Measurements from ENCODE around the gene CPN2. TPM values are rescaled to one million over a fixed set of nuclear protein-coding genes. Genes with fewer than 3 reads are reported as not detected.

Gene CPN2
- total RNA-seq, 1 experiment from 2014 or later, result 0.08 TPM

- intact Hi-C loops (cut with micrococcal nuclease; ENCODE audit: unreplicated experiment) (no loop called here), in situ Hi-C loops (cut with HindIII; ENCODE audit: low pct_unique_long_range_greater_than_20kb, low sequenced_read_pairs) (no loop called here)
- no peaks in the 10 kb centered on the region for H3K9me3 ChIP-seq (ENCODE audit: control insufficient read depth, insufficient read depth, low read depth, low read length)
- BruUV-seq (replicated peaks), result no TSS peak
- TF ChIP-seq REST (IDR thresholded peaks at IDR 0.05; ENCODE audit: insufficient read depth in 1 of 2, low read depth in 2 of 2, low read length in 1 of 2), result no peak
- no peak for TF ChIP-seq SIN3A (IDR thresholded peaks at IDR 0.05; ENCODE audit: borderline replicate concordance, insufficient read depth, low read depth, low read length)
- no peak for TF ChIP-seq TCF7L2 (IDR thresholded peaks at IDR 0.05; ENCODE audit: low read depth, low read length)
- TF ChIP-seq POLR2AphosphoS5 (IDR thresholded peaks at IDR 0.05; ENCODE audit: low read depth, low read length), result no peak
- no peak for TF ChIP-seq CTCF (IDR thresholded peaks at IDR 0.05)
- H3K4me3 ChIP-seq (ENCODE audit: low read depth in 2 of 2, low read length in 2 of 2), result no peak overlapping the region
- CTCF ChIA-PET, result no interaction called here
- no peaks in the 10 kb centered on the region for H3K36me3 ChIP-seq (ENCODE audit: control insufficient read depth, insufficient read depth, low read length)
- ATAC-seq (no peak), DNase-seq (ENCODE audit: low read depth, low spot score) (no peak)
- POLR2A ChIA-PET, result no interaction called here
- no peaks in the 10 kb centered on the region; the same call in 1 of the 2 replicates for H3K4me1 ChIP-seq (ENCODE audit: control insufficient read depth, insufficient read depth, low read length)
- no peaks in the 10 kb centered on the region for H3K27me3 ChIP-seq (ENCODE audit: control insufficient read depth, insufficient read depth, low read length)
- H3K27ac ChIP-seq (ENCODE audit: low read length), result no peak overlapping the region
Measured at GRCh38 chr3:194330160-194330559, 21.0 kb downstream of the CPN2 start.

- no peak for DNase-seq (ENCODE audit: low read depth, low spot score)
- in situ Hi-C loops (cut with HindIII; ENCODE audit: low pct_unique_long_range_greater_than_20kb, low sequenced_read_pairs), result no loop called here
- ChIA-PET CTCF (no interaction called here), POLR2A (no interaction called here)
- TF ChIP-seq SIN3A (IDR thresholded peaks at IDR 0.05; ENCODE audit: borderline replicate concordance, insufficient read depth, low read depth, low read length) (no peak), CTCF (IDR thresholded peaks at IDR 0.05) (no peak), POLR2AphosphoS5 (IDR thresholded peaks at IDR 0.05; ENCODE audit: low read depth, low read length) (no peak), REST (IDR thresholded peaks at IDR 0.05; ENCODE audit: insufficient read depth in 1 of 2, low read depth in 2 of 2, low read length in 1 of 2) (no peak), TCF7L2 (IDR thresholded peaks at IDR 0.05; ENCODE audit: low read depth, low read length) (no peak)
- ATAC-seq, result no peak
- no peak overlapping the region for H3K27ac ChIP-seq (ENCODE audit: low read length)
- H3K36me3 ChIP-seq (ENCODE audit: control insufficient read depth, insufficient read depth, low read length), result no peaks in the 10 kb centered on the region
- H3K4me1 ChIP-seq (ENCODE audit: control insufficient read depth, insufficient read depth, low read length), result no peaks in the 10 kb centered on the region; the same call in 1 of the 2 replicates
- H3K27me3 ChIP-seq (ENCODE audit: control insufficient read depth, insufficient read depth, low read length), result no peaks in the 10 kb centered on the region
- intact Hi-C loops (cut with micrococcal nuclease; ENCODE audit: unreplicated experiment), result no loop called here
- BruUV-seq (replicated peaks), result no TSS peak
- no peak overlapping the region for H3K4me3 ChIP-seq (ENCODE audit: low read depth in 2 of 2, low read length in 2 of 2)
- H3K9me3 ChIP-seq (ENCODE audit: control insufficient read depth, insufficient read depth, low read depth, low read length), result no peaks in the 10 kb centered on the region
Measured at GRCh38 chr3:194329583-194329965, 21.6 kb downstream of the CPN2 start.

Data from Panc1 (cell line).